Ishikawa (cell line): ENCODE data around the gene TM7SF3.

Experiments used
- CEBPB ChIP-seq: IDR thresholded peaks from 2 replicates; pipeline ENCODE4 v1.6.1; 2012
- EGR1 ChIP-seq: IDR thresholded peaks from 2 replicates; pipeline ENCODE4 v1.6.1; 2012
- EP300 ChIP-seq: IDR thresholded peaks from 2 replicates; pipeline ENCODE4 v1.6.1; 2012; ENCODE audit warnings: borderline replicate concordance
- FOXM1 ChIP-seq: IDR thresholded peaks from 2 replicates; pipeline ENCODE4 v1.6.1; 2012; ENCODE audit warnings: low read depth, borderline replicate concordance
- RAD21 ChIP-seq: IDR thresholded peaks from 2 replicates; pipeline ENCODE4 v1.6.1; 2012; ENCODE audit warnings: low read depth
- TAF1 ChIP-seq: IDR thresholded peaks from 2 replicates; pipeline ENCODE4 v1.6.1; 2012; ENCODE audit warnings: low read depth, mild to moderate bottlenecking
- TCF12 ChIP-seq: IDR thresholded peaks from 2 replicates; pipeline ENCODE4 v1.6.1; 2012; ENCODE audit warnings: low read depth
- TEAD4 ChIP-seq: IDR thresholded peaks from 2 replicates; pipeline ENCODE4 v1.6.1; 2012
- YY1 ChIP-seq: IDR thresholded peaks from 2 replicates; pipeline ENCODE4 v1.6.1; 2012; ENCODE audit warnings: low read depth
- TF ChIP-seq, protein P1 (sequence below): IDR thresholded peaks from 2 replicates; pipeline ENCODE4 v1.6.1; 2012; ENCODE audit warnings: low read depth, mild to moderate bottlenecking
- TF ChIP-seq, protein P2 (sequence below): IDR thresholded peaks from 2 replicates; pipeline ENCODE4 v1.6.1; 2012
- TF ChIP-seq, protein P3 (sequence below): IDR thresholded peaks from 2 replicates; pipeline ENCODE4 v1.6.1; 2012

DNA sequence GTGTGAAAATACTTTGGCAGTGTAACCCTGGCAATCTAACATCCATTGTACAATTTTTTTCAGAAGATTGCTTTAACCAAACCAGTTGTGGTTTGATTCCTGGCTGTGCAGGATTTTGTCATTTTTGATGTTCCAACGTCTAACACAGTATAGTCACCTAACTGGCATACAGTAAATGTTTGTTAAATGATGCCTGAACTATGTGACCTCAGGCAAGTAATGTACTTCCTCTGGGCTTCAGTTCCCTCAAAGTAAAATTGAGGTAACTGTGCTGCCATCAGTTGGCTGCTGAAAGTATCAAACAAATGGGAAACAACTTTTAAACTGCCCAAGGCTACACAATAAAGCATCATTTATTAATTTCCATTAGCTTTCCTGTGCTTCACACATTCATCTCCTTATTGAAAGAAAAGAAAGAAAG, 4.3 kb downstream of the TM7SF3 start:
- TF ChIP-seq EP300 (no peak), FOXM1 (no peak), CEBPB (no peak), TAF1 (no peak), EGR1 (no peak), YY1 (no peak), RAD21 (no peak), TCF12 (no peak), TEAD4 (no peak)
- TF ChIP-seq, protein P1, sequence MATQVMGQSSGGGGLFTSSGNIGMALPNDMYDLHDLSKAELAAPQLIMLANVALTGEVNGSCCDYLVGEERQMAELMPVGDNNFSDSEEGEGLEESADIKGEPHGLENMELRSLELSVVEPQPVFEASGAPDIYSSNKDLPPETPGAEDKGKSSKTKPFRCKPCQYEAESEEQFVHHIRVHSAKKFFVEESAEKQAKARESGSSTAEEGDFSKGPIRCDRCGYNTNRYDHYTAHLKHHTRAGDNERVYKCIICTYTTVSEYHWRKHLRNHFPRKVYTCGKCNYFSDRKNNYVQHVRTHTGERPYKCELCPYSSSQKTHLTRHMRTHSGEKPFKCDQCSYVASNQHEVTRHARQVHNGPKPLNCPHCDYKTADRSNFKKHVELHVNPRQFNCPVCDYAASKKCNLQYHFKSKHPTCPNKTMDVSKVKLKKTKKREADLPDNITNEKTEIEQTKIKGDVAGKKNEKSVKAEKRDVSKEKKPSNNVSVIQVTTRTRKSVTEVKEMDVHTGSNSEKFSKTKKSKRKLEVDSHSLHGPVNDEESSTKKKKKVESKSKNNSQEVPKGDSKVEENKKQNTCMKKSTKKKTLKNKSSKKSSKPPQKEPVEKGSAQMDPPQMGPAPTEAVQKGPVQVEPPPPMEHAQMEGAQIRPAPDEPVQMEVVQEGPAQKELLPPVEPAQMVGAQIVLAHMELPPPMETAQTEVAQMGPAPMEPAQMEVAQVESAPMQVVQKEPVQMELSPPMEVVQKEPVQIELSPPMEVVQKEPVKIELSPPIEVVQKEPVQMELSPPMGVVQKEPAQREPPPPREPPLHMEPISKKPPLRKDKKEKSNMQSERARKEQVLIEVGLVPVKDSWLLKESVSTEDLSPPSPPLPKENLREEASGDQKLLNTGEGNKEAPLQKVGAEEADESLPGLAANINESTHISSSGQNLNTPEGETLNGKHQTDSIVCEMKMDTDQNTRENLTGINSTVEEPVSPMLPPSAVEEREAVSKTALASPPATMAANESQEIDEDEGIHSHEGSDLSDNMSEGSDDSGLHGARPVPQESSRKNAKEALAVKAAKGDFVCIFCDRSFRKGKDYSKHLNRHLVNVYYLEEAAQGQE: no peak
- TF ChIP-seq, protein P2, sequence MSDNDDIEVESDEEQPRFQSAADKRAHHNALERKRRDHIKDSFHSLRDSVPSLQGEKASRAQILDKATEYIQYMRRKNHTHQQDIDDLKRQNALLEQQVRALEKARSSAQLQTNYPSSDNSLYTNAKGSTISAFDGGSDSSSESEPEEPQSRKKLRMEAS: no peak
- TF ChIP-seq, protein P3, sequence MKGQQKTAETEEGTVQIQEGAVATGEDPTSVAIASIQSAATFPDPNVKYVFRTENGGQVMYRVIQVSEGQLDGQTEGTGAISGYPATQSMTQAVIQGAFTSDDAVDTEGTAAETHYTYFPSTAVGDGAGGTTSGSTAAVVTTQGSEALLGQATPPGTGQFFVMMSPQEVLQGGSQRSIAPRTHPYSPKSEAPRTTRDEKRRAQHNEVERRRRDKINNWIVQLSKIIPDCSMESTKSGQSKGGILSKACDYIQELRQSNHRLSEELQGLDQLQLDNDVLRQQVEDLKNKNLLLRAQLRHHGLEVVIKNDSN: no peak
